GM19455 (cell line): ENCODE results near the gene TPRA1.
A peak's percentile ranks its signal among the peaks of the same experiment; 100 is the strongest.

Experiments
- ATAC-seq: cut with Tn5 transposase; IDR thresholded peaks from one replicate; pipeline ENCODE4 v1.9.1; 2021; ENCODE audit not compliant: unreplicated experiment

TPRA1 gene

GRCh38 chr3:127593178-127593577 is 2.6 kb upstream of the TPRA1 start:
- ATAC-seq: no peak

- ATAC-seq: peak; percentile 34
Observed at GRCh38 chr3:127590282-127590592, 296 bp downstream of the TPRA1 start.

- ATAC-seq: peak; percentile 9
Observed at GRCh38 chr3:127589600-127590281, 792 bp downstream of the TPRA1 start.

- ATAC-seq: no peak
Observed at GRCh38 chr3:127588806-127589577, 1.5 kb downstream of the TPRA1 start.

DNA sequence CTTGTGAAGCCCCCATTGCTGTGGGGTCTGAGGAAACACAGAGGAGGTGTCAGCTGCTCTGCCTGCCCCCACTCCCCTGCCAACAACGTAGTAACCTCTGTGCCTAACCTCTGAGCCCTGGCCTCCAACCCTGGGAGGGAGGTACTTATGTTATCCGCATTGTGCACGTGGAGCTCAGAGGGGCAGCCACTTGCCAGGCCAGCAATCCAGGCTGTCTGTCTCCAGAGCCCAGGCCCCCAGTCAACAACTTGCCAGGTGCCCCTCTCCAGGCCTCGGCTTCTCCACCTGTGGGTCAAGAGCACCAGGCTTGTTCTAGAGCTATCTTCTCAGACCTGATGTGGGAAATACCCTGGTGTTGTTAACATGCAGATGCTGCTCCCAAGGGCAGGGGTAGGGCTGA is 2.7 kb downstream of the TPRA1 start:
- no peak for ATAC-seq

GRCh38 chr3:127585813-127586413 is 4.6 kb downstream of the TPRA1 start:
- no peak for ATAC-seq

DNA sequence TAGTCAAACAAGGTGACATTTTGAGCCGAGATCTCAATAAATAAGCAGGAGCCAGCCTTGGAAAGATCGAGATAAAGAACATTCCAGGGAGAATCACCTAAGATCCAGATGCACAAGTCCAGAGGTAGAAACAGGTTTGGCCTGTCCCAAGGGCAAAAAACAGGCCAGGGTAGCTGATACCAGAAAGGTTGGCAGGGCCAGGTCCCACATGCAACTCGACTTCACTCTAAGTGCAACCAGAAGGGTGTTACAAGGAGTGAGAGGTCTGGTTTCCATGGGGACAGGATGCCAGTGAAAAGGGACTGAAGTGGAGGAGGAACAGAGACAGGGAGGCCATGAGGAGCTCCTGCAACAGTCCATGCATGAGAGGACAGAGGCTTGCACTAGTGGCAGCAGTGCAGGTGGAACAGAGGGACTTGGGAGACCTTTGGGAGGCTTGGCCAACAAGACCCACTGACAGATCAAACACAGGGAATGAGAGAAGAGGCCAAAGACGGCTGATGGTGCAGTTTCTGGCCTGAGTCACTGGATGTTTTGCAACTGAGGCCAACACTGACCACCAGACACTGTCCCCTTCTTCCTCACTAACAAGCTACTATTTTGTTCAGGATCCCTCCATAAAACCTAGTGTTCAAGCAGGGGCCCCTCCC is 5.2 kb downstream of the TPRA1 start:
- no peak for ATAC-seq

- no peak for ATAC-seq
Observed at GRCh38 chr3:127584734-127585133, 5.8 kb downstream of the TPRA1 start.

- ATAC-seq: no peak
Observed at GRCh38 chr3:127580327-127581060, 10.0 kb downstream of the TPRA1 start.

DNA sequence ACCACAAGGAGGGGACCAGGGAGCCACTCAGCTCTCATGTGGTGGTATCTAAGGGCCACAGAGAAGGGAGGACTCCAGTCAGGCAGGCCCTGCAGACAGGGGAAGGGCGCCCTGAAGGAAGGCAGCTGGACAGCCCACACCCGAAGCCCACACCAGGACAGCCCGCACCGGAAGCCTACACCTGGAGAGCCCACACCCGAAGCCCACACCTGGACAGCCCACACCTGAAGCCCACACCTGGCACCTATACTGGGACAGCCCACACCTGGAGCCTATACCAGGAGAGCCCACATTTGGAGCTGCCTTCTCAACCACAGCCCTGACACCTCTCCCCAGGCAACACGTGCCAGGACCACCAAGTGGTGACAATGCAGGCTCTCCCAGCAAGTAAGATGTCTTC is 11.7 kb downstream of the TPRA1 start:
- ATAC-seq: no peak

GRCh38 chr3:127578168-127578567 is 12.4 kb downstream of the TPRA1 start:
- ATAC-seq: no peak

GRCh38 chr3:127577448-127577847 is 13.1 kb downstream of the TPRA1 start:
- no peak for ATAC-seq

- no peak for ATAC-seq
Observed at GRCh38 chr3:127574880-127575878, 15.4 kb downstream of the TPRA1 start.

DNA sequence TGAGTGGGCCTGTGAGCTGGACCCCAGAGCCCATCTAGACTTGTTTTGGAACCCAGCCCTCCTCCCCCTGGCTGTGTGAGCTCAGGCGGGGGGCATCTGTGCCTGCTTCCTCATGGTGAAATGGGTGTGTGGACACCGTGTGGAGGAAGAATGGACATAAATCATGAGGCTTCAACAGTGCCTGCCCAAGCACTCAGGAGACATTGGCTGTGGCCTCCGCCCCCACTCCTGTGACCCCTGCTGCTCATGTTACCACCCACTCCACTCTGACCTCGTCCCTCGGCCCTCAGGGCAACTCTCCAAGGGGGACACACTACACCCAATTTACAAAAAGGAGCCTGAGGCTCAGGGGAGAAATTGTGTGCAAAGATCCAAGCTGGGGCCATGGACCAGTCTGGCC is 16.6 kb downstream of the TPRA1 start:
- no peak for ATAC-seq

GRCh38 chr3:127573401-127573800 is 17.1 kb downstream of the TPRA1 start:
- no peak for ATAC-seq

DNA sequence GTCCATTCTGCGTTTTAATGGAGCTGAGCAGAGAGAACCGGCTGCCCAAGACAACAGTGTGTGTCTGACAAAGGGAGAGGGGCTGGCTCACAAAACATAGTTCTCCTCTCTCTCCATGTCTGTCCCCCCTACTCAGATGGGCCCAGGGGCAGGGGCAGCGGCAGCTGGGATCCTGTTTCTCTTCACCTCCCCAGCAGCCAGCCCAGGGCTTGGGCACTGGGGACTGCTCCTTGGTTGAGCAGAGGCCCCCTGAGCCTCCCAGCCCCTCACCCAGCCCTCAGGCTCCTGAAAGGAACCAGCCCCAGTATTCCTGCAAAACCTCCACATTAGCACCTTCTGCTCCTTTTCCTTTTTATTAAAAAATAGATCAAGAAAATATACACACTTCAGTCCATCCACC is 17.8 kb downstream of the TPRA1 start:
- no peak for ATAC-seq

GRCh38 chr3:127572186-127572585 is 18.3 kb downstream of the TPRA1 start:
- no peak for ATAC-seq

- no peak for ATAC-seq
Observed at GRCh38 chr3:127570520-127570919, 20.0 kb downstream of the TPRA1 start.

- no peak for ATAC-seq
Observed at GRCh38 chr3:127569160-127569559, 21.4 kb downstream of the TPRA1 start.

DNA sequence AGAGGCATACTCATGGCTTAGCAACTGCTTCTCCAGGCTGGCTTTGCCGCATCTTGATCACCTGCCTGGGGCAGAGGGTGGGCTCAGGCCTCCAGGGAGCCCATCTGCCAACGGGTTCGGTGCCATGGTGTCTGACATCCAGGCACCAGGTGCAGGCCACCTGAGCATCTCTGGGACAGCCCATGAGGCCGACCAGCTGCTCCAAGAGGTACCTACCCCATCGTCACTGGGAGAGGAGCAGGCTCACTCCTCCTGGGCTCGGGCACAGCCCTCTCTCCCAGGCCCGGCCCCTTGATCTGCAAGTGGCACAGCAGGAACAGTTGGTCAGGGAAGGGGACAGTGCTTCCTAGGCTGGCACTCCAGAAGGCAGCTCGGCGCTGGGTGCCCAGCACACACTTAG is 21.9 kb downstream of the TPRA1 start:
- no peak for ATAC-seq
